SK-N-SH (cell line): Measurements from ENCODE around the gene ZNF770. TPM values are rescaled to one million over a fixed set of nuclear protein-coding genes. Genes with fewer than 3 reads are reported as not detected.

Source experiments
- CTCF ChIA-PET: fragments of 300-600, 350-600 bp; formaldehyde crosslinking; extraction: SDS; loops from one replicate; lab custom pipeline; 2021; lab: Yijun Ruan, JAX
- POLR2A ChIA-PET: fragments of 350-600 bp; sonication (Branson Sonifier 250); formaldehyde crosslinking; extraction: SDS; loops from one replicate; lab custom pipeline; 2020; ENCODE audit warnings: antibody characterized with exemption, inconsistent platforms; lab: Yijun Ruan, JAX
- DNase-seq: peaks from one replicate; pipeline ENCODE4 v3.0.0; 2012
- H2AFZ ChIP-seq: fragments of 200-600 bp; sonication (generic); 2 replicates; pipeline ENCODE4 v1.8.1; 2016; ENCODE audit warnings: antibody characterized with exemption, mild to moderate bottlenecking, low read depth
- H3F3A ChIP-seq: fragments of 200-600 bp; sonication (generic); replicated peaks from 2 replicates; pipeline ENCODE3; 2016; ENCODE audit warnings: antibody characterized with exemption, mild to moderate bottlenecking; ENCODE audit not compliant: insufficient read depth
- H3K27ac ChIP-seq, 2 experiments: fragments of 200-500 bp in 1 of 2; fragments of 200-600 bp in 1 of 2; sonication (Bioruptor generic) in 1 of 2; sonication (generic), shearing (Covaris generic) in 1 of 2; 2 replicates each; pipeline versions ENCODE4 v1.5.1 to v1.6.1; 2014 to 2016; ENCODE audit warnings: low read depth in 2 of 2, inconsistent platforms in 1 of 2, low read length in 1 of 2, mild to moderate bottlenecking in 1 of 2, mixed read lengths in 1 of 2
- H3K27me3 ChIP-seq: fragments of 200-600 bp; sonication (generic), shearing (Covaris generic); 2 replicates; pipeline ENCODE4 v1.6.1; 2016; ENCODE audit warnings: mixed run types; ENCODE audit not compliant: insufficient read depth
- H3K36me3 ChIP-seq, 2 experiments: fragments of 200-500 bp in 1 of 2; fragments of 200-600 bp in 1 of 2; sonication (Bioruptor generic) in 1 of 2; sonication (generic) in 1 of 2; replicated peaks in 1 of 2; 2 replicates each; pipeline versions ENCODE3 to v1.5.1; 2014 to 2016; ENCODE audit warnings: low read length in 1 of 2, mild to moderate bottlenecking in 1 of 2; ENCODE audit not compliant: insufficient read depth in 2 of 2, control insufficient read depth in 1 of 2
- H3K4me1 ChIP-seq, 2 experiments: fragments of 200-500 bp in 1 of 2; fragments of 200-600 bp in 1 of 2; sonication (Bioruptor generic) in 1 of 2; sonication (generic), shearing (Covaris generic) in 1 of 2; 2 replicates each; pipeline versions ENCODE4 v1.5.1 to v1.6.1; 2014 to 2016; ENCODE audit warnings: low read depth in 1 of 2, low read length in 1 of 2, mixed run types in 1 of 2; ENCODE audit not compliant: insufficient read depth in 2 of 2, control insufficient read depth in 1 of 2
- H3K4me2 ChIP-seq: fragments of 200-600 bp; sonication (generic), shearing (Covaris generic); 2 replicates; pipeline ENCODE4 v1.6.1; 2017; ENCODE audit warnings: mixed run types
- H3K4me3 ChIP-seq, 2 experiments: fragments of 200-500 bp in 1 of 2; fragments of 200-600 bp in 1 of 2; sonication (Bioruptor generic) in 1 of 2; sonication (generic), shearing (Covaris generic) in 1 of 2; 2 replicates each; pipeline versions ENCODE4 v1.5.1 to v1.8.1; 2014 to 2016; ENCODE audit warnings: low read depth in 2 of 2, inconsistent platforms in 1 of 2, low read length in 1 of 2, mild to moderate bottlenecking in 1 of 2, mixed read lengths in 1 of 2, moderate library complexity in 1 of 2
- H3K79me2 ChIP-seq: fragments of 200-600 bp; sonication (generic); 2 replicates; pipeline ENCODE4 v1.8.1; 2017; ENCODE audit warnings: mild to moderate bottlenecking; ENCODE audit not compliant: insufficient read depth
- H3K9ac ChIP-seq: fragments of 200-600 bp; sonication (generic); 2 replicates; pipeline ENCODE4 v1.6.1; 2017; ENCODE audit warnings: mixed run types
- H3K9me2 ChIP-seq: fragments of 200-600 bp; sonication (generic); 2 replicates; pipeline ENCODE4 v1.6.1; 2017; ENCODE audit warnings: mixed run types
- H3K9me3 ChIP-seq: fragments of 200-600 bp; sonication (generic); 2 replicates; pipeline ENCODE4 v1.6.1; 2017; ENCODE audit warnings: mixed run types, mild to moderate bottlenecking, moderate library complexity
- H4K20me1 ChIP-seq: fragments of 200-600 bp; sonication (generic); 2 replicates; pipeline ENCODE4 v1.6.1; 2017; ENCODE audit warnings: mild to moderate bottlenecking, mixed run types; ENCODE audit not compliant: insufficient read depth
- ELF1 ChIP-seq: IDR thresholded peaks from 2 replicates; pipeline ENCODE4 v1.4.0; 2012
- EP300 ChIP-seq, 2 experiments: IDR thresholded peaks; 2 replicates each; pipeline versions ENCODE4 v1.4.0 to v1.6.1; 2012; ENCODE audit warnings: borderline replicate concordance in 1 of 2, low read depth in 1 of 2, low read length in 1 of 2
- EZH2phosphoT487 ChIP-seq: fragments of 200-600 bp; sonication (generic); IDR thresholded peaks from 2 replicates; pipeline ENCODE4 v1.6.1; 2017; ENCODE audit warnings: low read depth, mixed run types, mild to moderate bottlenecking, antibody characterized with exemption, moderate library complexity, borderline replicate concordance
- GATA2 ChIP-seq: sonication (generic); formaldehyde crosslinking; IDR thresholded peaks from 2 replicates; pipeline ENCODE4 v1.5.0; 2020; ENCODE audit warnings: mild to moderate bottlenecking, missing genetic modification reagents
- NRF1 ChIP-seq: IDR thresholded peaks from 2 replicates; pipeline ENCODE4 v1.6.1; 2012; ENCODE audit warnings: low read depth, mild to moderate bottlenecking, low read length
- PBX3 ChIP-seq: IDR thresholded peaks from 2 replicates; pipeline ENCODE4; 2012
- POLR2AphosphoS5 ChIP-seq: IDR thresholded peaks from 2 replicates; pipeline ENCODE4 v1.6.1; 2012; ENCODE audit warnings: low read depth, low read length
- RAD21 ChIP-seq: IDR thresholded peaks from 2 replicates; pipeline ENCODE4 v1.6.1; 2012; ENCODE audit warnings: mild to moderate bottlenecking, low read length
- REST ChIP-seq: IDR thresholded peaks from 2 replicates; pipeline ENCODE4 v1.6.1; 2012; ENCODE audit warnings: mild to moderate bottlenecking, low read depth, low read length, moderate library complexity
- RFX5 ChIP-seq: IDR thresholded peaks from 2 replicates; pipeline ENCODE4 v1.6.1; 2012; ENCODE audit warnings: mild to moderate bottlenecking, improper control_type of control experiment, low read length
- SIN3A ChIP-seq: IDR thresholded peaks from 2 replicates; pipeline ENCODE4 v1.6.1; 2012; ENCODE audit warnings: low read depth, mild to moderate bottlenecking, low read length, moderate library complexity, borderline replicate concordance
- SMC3 ChIP-seq: IDR thresholded peaks from 2 replicates; pipeline ENCODE4 v1.6.1; 2012; ENCODE audit warnings: low read depth, low read length, improper control_type of control experiment
- TCF12 ChIP-seq: IDR thresholded peaks from 2 replicates; pipeline ENCODE4 v1.4.0; 2012
- TEAD4 ChIP-seq: IDR thresholded peaks from 2 replicates; pipeline ENCODE4 v1.4.0; 2012; ENCODE audit warnings: mild to moderate bottlenecking, borderline replicate concordance; ENCODE audit not compliant: insufficient read depth
- USF1 ChIP-seq: IDR thresholded peaks from 2 replicates; pipeline ENCODE4 v1.4.0; 2012; ENCODE audit warnings: low read depth, borderline replicate concordance
- ZBTB33 ChIP-seq: IDR thresholded peaks from 2 replicates; pipeline ENCODE4 v1.4.0; 2012; ENCODE audit warnings: low read depth, borderline replicate concordance
- WGBS: methylation state at CpG from one replicate; pipeline ENCODE4 v1.1.6; 2017; ENCODE audit warnings: low lambda C conversion rate; 5-methylcytosine and 5-hydroxymethylcytosine counted together
- polyA plus RNA-seq, 3 experiments: library from polyadenylated mRNA; depleted of rRNA; stranded (reverse); fragments of >200 nt; gene quantifications; 2 replicates each; pipeline ENCODE4 v1.2.3, GENCODE V29; 2012

Gene ZNF770
- polyA plus RNA-seq, 1 of the 3 experiments (the other 2 are of a cell fraction), result 3.8 TPM

GRCh38 chr15:34993412-34993811, 5.3 kb upstream of the ZNF770 start:
- Histone ChIP-seq H3K9ac (no peak overlapping the region), H4K20me1 (no peaks in the 10 kb centered on the region), H3F3A (peaks cover 4% of the 10 kb centered on the region), H3K9me2 (no peaks in the 10 kb centered on the region), H3K4me3 (no peak overlapping the region), H3K4me2 (no peak overlapping the region), H3K36me3 (no peaks in the 10 kb centered on the region), H2AFZ (peak overlapping the region; percentile 29; the same call in 1 of the 2 replicates), H3K27ac (no peak overlapping the region), H3K27me3 (no peaks in the 10 kb centered on the region), H3K9me3 (no peaks in the 10 kb centered on the region), H3K79me2 (no peaks in the 10 kb centered on the region), H3K4me1 (no peaks in the 10 kb centered on the region; a peak in 2 of 4 replicates)
- TF ChIP-seq PBX3 (no peak), SIN3A (no peak), SMC3 (no peak), RFX5 (no peak), ELF1 (no peak), EP300 (IDR thresholded peaks at IDR 0.05; ENCODE audit: borderline replicate concordance in 1 of 2, low read depth in 1 of 2, low read length in 1 of 2) (no peak), EZH2phosphoT487 (no peak), REST (no peak), ZBTB33 (no peak), RAD21 (no peak), USF1 (no peak), POLR2AphosphoS5 (no peak), NRF1 (no peak), GATA2 (CRISPR knock-in tag) (no peak), TCF12 (no peak), TEAD4 (no peak)
- ChIA-PET POLR2A (no interaction called here), CTCF (interaction anchor here (1.7 kb wide), 1 partner anchor 24 kb away, joined by 4 read pairs; the partner anchor contains the start of gene AQR)
- 85% methylated on average over 6 of the region's 6 CpGs for WGBS
- DNase-seq, result no peak
